ENCODE results near the gene ZDHHC24. TPM values are rescaled to one million over a fixed set of nuclear protein-coding genes. Genes with fewer than 3 reads are reported as not detected.

Gene ZDHHC24
- total RNA-seq, 1 experiment from 2014 or later = 26.9 TPM

DNA sequence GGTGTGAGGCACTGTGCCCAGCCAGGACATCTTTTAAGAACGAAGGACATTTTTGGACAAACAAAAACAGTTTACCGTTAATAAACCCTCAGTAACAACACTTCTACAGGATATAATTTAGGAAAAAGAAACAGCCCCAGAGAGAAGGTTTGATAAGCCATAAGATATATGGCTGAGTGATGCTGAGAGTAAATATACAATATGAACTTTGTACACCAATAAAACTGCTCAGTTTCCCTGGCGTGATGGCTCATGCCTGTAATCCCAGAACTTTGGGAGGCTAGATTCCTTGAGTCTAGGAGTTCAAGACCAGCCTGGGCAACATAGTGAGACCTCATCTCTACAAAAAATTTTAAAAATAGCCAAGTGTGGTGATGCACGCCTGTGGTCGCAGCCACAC lies 47.3 kb downstream of the ZDHHC24 start:
- H3K4me3 ChIP-seq (ENCODE audit: low read depth, low read length) = no peak overlapping the region
- TF ChIP-seq CTCF (IDR thresholded peaks at IDR 0.05; ENCODE audit: insufficient read depth in 1 of 2, low read depth in 1 of 2, low read length in 1 of 2, severe bottlenecking in 1 of 2, unreplicated experiment in 1 of 2) = no peak
- H3K36me3 Mint-ChIP-seq (ENCODE audit: insufficient read depth, unreplicated experiment) = peaks cover 66% of the 10 kb centered on the region
- H3K27me3 Mint-ChIP-seq (ENCODE audit: insufficient read depth, unreplicated experiment) = no peaks in the 10 kb centered on the region
- H3K9me3 Mint-ChIP-seq (ENCODE audit: unreplicated experiment) = no peaks in the 10 kb centered on the region
- H3K4me3 Mint-ChIP-seq (ENCODE audit: unreplicated experiment) = no peak overlapping the region
- BruUV-seq (replicated peaks) = no TSS peak
- ChIA-PET CTCF (no interaction called here), POLR2A (interaction anchor here (0.6 kb wide), 1 partner anchor 706 kb away, joined by 3 read pairs; no protein-coding TSS in a partner anchor)
- no peaks in the 10 kb centered on the region for H3K4me1 Mint-ChIP-seq (ENCODE audit: low read depth, unreplicated experiment)
- no peaks in the 10 kb centered on the region for H3K27me3 ChIP-seq (replicated peaks; ENCODE audit: control insufficient read depth, insufficient read depth, low read length)
- H3K27ac Mint-ChIP-seq (ENCODE audit: unreplicated experiment) = no peak overlapping the region
- H3K4me1 ChIP-seq = peaks cover 13% of the 10 kb centered on the region
- H3K9me3 ChIP-seq = no peaks in the 10 kb centered on the region
- DNase-seq = no peak
- H3K36me3 ChIP-seq (ENCODE audit: control insufficient read depth, insufficient read depth, low read length) = peaks cover 2% of the 10 kb centered on the region
- intact Hi-C loops (cut with micrococcal nuclease; ENCODE audit: unreplicated experiment) = no loop called here

GRCh38 chr11:66497206-66497605 lies 48.6 kb downstream of the ZDHHC24 start:
- Mint-ChIP-seq H3K36me3 (ENCODE audit: insufficient read depth, unreplicated experiment) (peaks cover 66% of the 10 kb centered on the region), H3K4me3 (ENCODE audit: unreplicated experiment) (no peak overlapping the region), H3K4me1 (ENCODE audit: low read depth, unreplicated experiment) (no peaks in the 10 kb centered on the region), H3K27me3 (ENCODE audit: insufficient read depth, unreplicated experiment) (no peaks in the 10 kb centered on the region), H3K27ac (ENCODE audit: unreplicated experiment) (no peak overlapping the region), H3K9me3 (ENCODE audit: unreplicated experiment) (no peaks in the 10 kb centered on the region)
- ChIA-PET POLR2A (interaction anchor here (0.6 kb wide), 1 partner anchor 8 kb away, joined by 3 read pairs; no protein-coding TSS in a partner anchor), CTCF (no interaction called here)
- H3K9me3 ChIP-seq = no peaks in the 10 kb centered on the region
- intact Hi-C loops (cut with micrococcal nuclease; ENCODE audit: unreplicated experiment) = no loop called here
- peak in 1 of 2 experiments; percentile 3 for TF ChIP-seq CTCF (IDR thresholded peaks at IDR 0.05; ENCODE audit: insufficient read depth in 1 of 2, low read depth in 1 of 2, low read length in 1 of 2, severe bottlenecking in 1 of 2, unreplicated experiment in 1 of 2)
- peaks cover 3% of the 10 kb centered on the region for H3K36me3 ChIP-seq (ENCODE audit: control insufficient read depth, insufficient read depth, low read length)
- BruUV-seq (replicated peaks) = no TSS peak
- no peak overlapping the region for H3K4me3 ChIP-seq (ENCODE audit: low read depth, low read length)
- no peaks in the 10 kb centered on the region for H3K27me3 ChIP-seq (replicated peaks; ENCODE audit: control insufficient read depth, insufficient read depth, low read length)
- DNase-seq = no peak
- H3K4me1 ChIP-seq = peaks cover 22% of the 10 kb centered on the region

- intact Hi-C loops (cut with micrococcal nuclease; ENCODE audit: unreplicated experiment) = loop anchor here (1.0 kb wide), 1 partner anchor 183 kb away; no protein-coding TSS in a partner anchor
- H3K4me1 Mint-ChIP-seq (ENCODE audit: low read depth, unreplicated experiment) = no peaks in the 10 kb centered on the region
- Histone ChIP-seq H3K4me1 (peaks cover 22% of the 10 kb centered on the region), H3K9me3 (no peaks in the 10 kb centered on the region), H3K4me3 (ENCODE audit: low read depth, low read length) (no peak overlapping the region), H3K36me3 (ENCODE audit: control insufficient read depth, insufficient read depth, low read length) (peaks cover 3% of the 10 kb centered on the region), H3K27me3 (replicated peaks; ENCODE audit: control insufficient read depth, insufficient read depth, low read length) (no peaks in the 10 kb centered on the region)
- TF ChIP-seq CTCF (IDR thresholded peaks at IDR 0.05; ENCODE audit: insufficient read depth in 1 of 2, low read depth in 1 of 2, low read length in 1 of 2, severe bottlenecking in 1 of 2, unreplicated experiment in 1 of 2) = peak; percentile 48 to 56
- BruUV-seq (replicated peaks) = no TSS peak
- DNase-seq = peak in 1 of 2 experiments; percentile 65
- peaks cover 58% of the 10 kb centered on the region for H3K36me3 Mint-ChIP-seq (ENCODE audit: insufficient read depth, unreplicated experiment)
- CTCF ChIA-PET = interaction anchor here (0.6 kb wide), 1 partner anchor 209 kb away, joined by 3 read pairs; no protein-coding TSS in a partner anchor
- no peaks in the 10 kb centered on the region for H3K9me3 Mint-ChIP-seq (ENCODE audit: unreplicated experiment)
- H3K4me3 Mint-ChIP-seq (ENCODE audit: unreplicated experiment) = no peak overlapping the region
- no peaks in the 10 kb centered on the region for H3K27me3 Mint-ChIP-seq (ENCODE audit: insufficient read depth, unreplicated experiment)
- POLR2A ChIA-PET = no interaction called here
- no peak overlapping the region for H3K27ac Mint-ChIP-seq (ENCODE audit: unreplicated experiment)
Measured at GRCh38 chr11:66495401-66495854, 50.4 kb downstream of the ZDHHC24 start.

Data from Caco-2 (cell line).